Uterus (tissue), 2 donors: ENCODE results near the gene LRP8.

Source experiments
- POLR2A ChIP-seq, 2 donors: fragments of 450-650 bp; IDR thresholded peaks; one replicate each; pipeline ENCODE4 v1.6.1; 2016; ENCODE audit warnings: antibody characterized with exemption in 2 of 2, mild to moderate bottlenecking in 1 of 2, moderate library complexity in 1 of 2
- TF ChIP-seq, protein P1 (sequence below), 4 experiments: fragments of 200-600 bp in 2 of 4; fragments of 450-650 bp in 2 of 4; sonication (generic) in 2 of 4; IDR thresholded peaks; one replicate each; pipeline ENCODE4 v1.5.1; 2016 to 2019; ENCODE audit warnings: antibody characterized with exemption in 4 of 4, mild to moderate bottlenecking in 2 of 4, moderate library complexity in 1 of 4

DNA sequence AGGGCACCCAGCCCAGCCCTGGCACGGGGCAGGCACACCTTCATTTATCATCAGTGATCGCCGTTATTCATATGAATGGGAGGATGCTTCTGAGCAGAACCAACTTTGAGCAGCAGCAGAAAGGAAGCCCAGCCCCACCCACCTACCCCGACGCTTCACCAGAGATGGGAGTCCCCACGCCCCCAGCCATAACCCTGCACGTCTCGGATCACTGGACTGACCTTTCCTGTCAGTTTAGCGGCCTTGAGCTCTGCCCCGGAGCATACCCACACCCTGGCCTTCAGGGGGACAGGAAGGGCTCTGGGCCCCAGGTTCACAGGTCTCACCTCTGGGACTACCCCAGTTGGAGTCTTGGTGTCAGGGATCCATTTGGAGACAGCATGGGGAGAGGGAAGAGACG lies 18.1 kb downstream of the LRP8 start:
- no peak for TF ChIP-seq POLR2A (IDR thresholded peaks at IDR 0.05)
- TF ChIP-seq, protein P1, sequence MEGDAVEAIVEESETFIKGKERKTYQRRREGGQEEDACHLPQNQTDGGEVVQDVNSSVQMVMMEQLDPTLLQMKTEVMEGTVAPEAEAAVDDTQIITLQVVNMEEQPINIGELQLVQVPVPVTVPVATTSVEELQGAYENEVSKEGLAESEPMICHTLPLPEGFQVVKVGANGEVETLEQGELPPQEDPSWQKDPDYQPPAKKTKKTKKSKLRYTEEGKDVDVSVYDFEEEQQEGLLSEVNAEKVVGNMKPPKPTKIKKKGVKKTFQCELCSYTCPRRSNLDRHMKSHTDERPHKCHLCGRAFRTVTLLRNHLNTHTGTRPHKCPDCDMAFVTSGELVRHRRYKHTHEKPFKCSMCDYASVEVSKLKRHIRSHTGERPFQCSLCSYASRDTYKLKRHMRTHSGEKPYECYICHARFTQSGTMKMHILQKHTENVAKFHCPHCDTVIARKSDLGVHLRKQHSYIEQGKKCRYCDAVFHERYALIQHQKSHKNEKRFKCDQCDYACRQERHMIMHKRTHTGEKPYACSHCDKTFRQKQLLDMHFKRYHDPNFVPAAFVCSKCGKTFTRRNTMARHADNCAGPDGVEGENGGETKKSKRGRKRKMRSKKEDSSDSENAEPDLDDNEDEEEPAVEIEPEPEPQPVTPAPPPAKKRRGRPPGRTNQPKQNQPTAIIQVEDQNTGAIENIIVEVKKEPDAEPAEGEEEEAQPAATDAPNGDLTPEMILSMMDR (IDR thresholded peaks at IDR 0.05) = no peak
